ENCODE results near the gene GBF1.

GRCh38 chr10:102401735-102402511 lies 156.6 kb downstream of the GBF1 start:
- no peak for TF ChIP-seq CTCF (conservative IDR thresholded peaks at IDR 0.05)
- TF ChIP-seq EZH2 (IDR thresholded peaks at IDR 0.05; ENCODE audit: low read depth): no peak
